HepG2 (cell line): ENCODE data around the gene AASDHPPT. TPM values are rescaled to one million over a fixed set of nuclear protein-coding genes. Genes with fewer than 3 reads are reported as not detected.

ENCODE experiments used
- CBFB ChIP-seq: sonication (generic); formaldehyde crosslinking; IDR thresholded peaks from 2 replicates; pipeline ENCODE4 v1.4.0; 2020; ENCODE audit warnings: missing genetic modification reagents
- CCDC6 ChIP-seq: sonication (generic); formaldehyde crosslinking; IDR thresholded peaks from 2 replicates; pipeline ENCODE4 v1.8.1; 2022; ENCODE audit warnings: mild to moderate bottlenecking, missing genetic modification reagents, moderate library complexity
- EED ChIP-seq: sonication (generic); formaldehyde crosslinking; IDR thresholded peaks from 2 replicates; pipeline ENCODE4 v1.5.0; 2020; ENCODE audit warnings: mild to moderate bottlenecking, missing genetic modification reagents
- HOXA5 ChIP-seq: sonication (generic); formaldehyde crosslinking; IDR thresholded peaks from 2 replicates; pipeline ENCODE4 v1.4.0; 2020; ENCODE audit warnings: missing genetic modification reagents
- ISX ChIP-seq: sonication (generic); formaldehyde crosslinking; conservative IDR thresholded peaks from 2 replicates; pipeline ENCODE4 v1.5.0; 2020; ENCODE audit warnings: missing genetic modification reagents
- NONO ChIP-seq, 2 experiments: fragments of 450-650 bp in 1 of 2; sonication (generic) in 1 of 2; formaldehyde crosslinking in 1 of 2; IDR thresholded peaks in 1 of 2; conservative IDR thresholded peaks in 1 of 2; 2 replicates each; pipeline versions ENCODE4 v1.6.1 to v1.8.0; 2017 to 2022; ENCODE audit warnings: mild to moderate bottlenecking in 1 of 2, missing genetic modification reagents in 1 of 2, moderate library complexity in 1 of 2
- NRL ChIP-seq: sonication (generic); formaldehyde crosslinking; IDR thresholded peaks from 2 replicates; pipeline ENCODE4 v1.5.0; 2020; ENCODE audit warnings: missing genetic modification reagents, mild to moderate bottlenecking, moderate library complexity, borderline replicate concordance
- POLR2A ChIP-seq, 2 experiments: IDR thresholded peaks; 2 replicates each; pipeline ENCODE4 v1.6.1; 2011; ENCODE audit warnings: low read depth in 2 of 2, low read length in 2 of 2, mild to moderate bottlenecking in 1 of 2, moderate library complexity in 1 of 2; ENCODE audit not compliant: insufficient read depth in 1 of 2
- REPIN1 ChIP-seq: sonication (generic); formaldehyde crosslinking; IDR thresholded peaks from 2 replicates; pipeline ENCODE4 v1.8.0; 2022; ENCODE audit warnings: missing genetic modification reagents, low read depth, mild to moderate bottlenecking, borderline replicate concordance
- RXRB ChIP-seq: IDR thresholded peaks from 2 replicates; pipeline ENCODE4 v1.6.1; 2016; ENCODE audit warnings: borderline replicate concordance, missing genetic modification reagents, missing compliant biosample characterization
- TBX2 ChIP-seq: sonication (generic); formaldehyde crosslinking; IDR thresholded peaks from 2 replicates; pipeline ENCODE4 v1.5.0; 2020; ENCODE audit warnings: missing genetic modification reagents, mild to moderate bottlenecking, borderline replicate concordance
- TCF7L2 ChIP-seq: IDR thresholded peaks from 2 replicates; pipeline ENCODE4 v1.6.1; 2011; ENCODE audit warnings: mild to moderate bottlenecking, low read depth, low read length, moderate library complexity
- TSC22D2 ChIP-seq: sonication (generic); formaldehyde crosslinking; IDR thresholded peaks from 2 replicates; pipeline ENCODE4 v1.5.1; 2020; ENCODE audit warnings: missing genetic modification reagents, mild to moderate bottlenecking, borderline replicate concordance
- ZNF180 ChIP-seq: sonication (generic); formaldehyde crosslinking; IDR thresholded peaks from 2 replicates; pipeline ENCODE4 v1.4.0; 2020; ENCODE audit warnings: low read depth, missing genetic modification reagents, borderline replicate concordance
- ZNF430 ChIP-seq: sonication (generic); formaldehyde crosslinking; IDR thresholded peaks from 2 replicates; pipeline ENCODE4 v1.9.0; 2021; ENCODE audit warnings: mild to moderate bottlenecking, missing genetic modification reagents
- ZNF563 ChIP-seq: sonication (generic); formaldehyde crosslinking; IDR thresholded peaks from 2 replicates; pipeline ENCODE4 v1.8.0; 2022; ENCODE audit warnings: mild to moderate bottlenecking, moderate library complexity, missing genetic modification reagents
- ZNF607 ChIP-seq: sonication (generic); formaldehyde crosslinking; IDR thresholded peaks from 2 replicates; pipeline ENCODE4 v1.5.1; 2020; ENCODE audit warnings: missing genetic modification reagents, mild to moderate bottlenecking, borderline replicate concordance
- ZNF891 ChIP-seq: sonication (generic); formaldehyde crosslinking; IDR thresholded peaks from 2 replicates; pipeline ENCODE4 v1.5.0; 2020; ENCODE audit warnings: mild to moderate bottlenecking, missing genetic modification reagents
- polyA plus RNA-seq, 8 experiments: library from polyadenylated mRNA; depleted of rRNA in 3 of 8; stranded (reverse) in 7 of 8; unstranded in 1 of 8; fragments of >200 nt; fragmentation: Illumina TruSeq in 4 of 8; extraction: Trizol in 4 of 8; gene quantifications; 2 replicates each; pipeline versions ENCODE4 v1.2.1 to v1.2.3, GENCODE V29; 2011 to 2016; ENCODE audit warnings: low read depth in 4 of 8, missing spikeins in 1 of 8, mixed read lengths in 1 of 8; ENCODE audit not compliant: insufficient read depth in 1 of 8
- total RNA-seq, 5 experiments: library from RNA; depleted of rRNA; stranded (reverse); fragments of >200 nt; fragmentation: Illumina TruSeq; extraction: Trizol; gene quantifications; 2 replicates each; pipeline ENCODE4 v1.2.3, GENCODE V29; 2016; ENCODE audit warnings: low read depth in 1 of 5
- TF ChIP-seq, protein P1 (sequence below): sonication (generic); formaldehyde crosslinking; IDR thresholded peaks from 2 replicates; pipeline ENCODE4 v1.4.0; 2020; ENCODE audit warnings: missing genetic modification reagents
- TF ChIP-seq, protein P2 (sequence below): sonication (generic); formaldehyde crosslinking; IDR thresholded peaks from 2 replicates; pipeline ENCODE4 v1.4.0; 2020; ENCODE audit warnings: missing genetic modification reagents
- TF ChIP-seq, protein P3 (sequence below): sonication (generic); formaldehyde crosslinking; IDR thresholded peaks from 2 replicates; pipeline ENCODE4 v1.8.0; 2023; ENCODE audit warnings: mild to moderate bottlenecking, missing genetic modification reagents
- TF ChIP-seq, protein P4 (sequence below): sonication (generic); formaldehyde crosslinking; IDR thresholded peaks from 2 replicates; pipeline ENCODE4 v1.5.0; 2020; ENCODE audit warnings: missing genetic modification reagents

AASDHPPT gene
- total and polyA plus RNA-seq, 2 of the 13 experiments (the other 11 are each of a cell fraction or from before 2014, with no cell fraction given), result 20.2 to 43.7 TPM

DNA sequence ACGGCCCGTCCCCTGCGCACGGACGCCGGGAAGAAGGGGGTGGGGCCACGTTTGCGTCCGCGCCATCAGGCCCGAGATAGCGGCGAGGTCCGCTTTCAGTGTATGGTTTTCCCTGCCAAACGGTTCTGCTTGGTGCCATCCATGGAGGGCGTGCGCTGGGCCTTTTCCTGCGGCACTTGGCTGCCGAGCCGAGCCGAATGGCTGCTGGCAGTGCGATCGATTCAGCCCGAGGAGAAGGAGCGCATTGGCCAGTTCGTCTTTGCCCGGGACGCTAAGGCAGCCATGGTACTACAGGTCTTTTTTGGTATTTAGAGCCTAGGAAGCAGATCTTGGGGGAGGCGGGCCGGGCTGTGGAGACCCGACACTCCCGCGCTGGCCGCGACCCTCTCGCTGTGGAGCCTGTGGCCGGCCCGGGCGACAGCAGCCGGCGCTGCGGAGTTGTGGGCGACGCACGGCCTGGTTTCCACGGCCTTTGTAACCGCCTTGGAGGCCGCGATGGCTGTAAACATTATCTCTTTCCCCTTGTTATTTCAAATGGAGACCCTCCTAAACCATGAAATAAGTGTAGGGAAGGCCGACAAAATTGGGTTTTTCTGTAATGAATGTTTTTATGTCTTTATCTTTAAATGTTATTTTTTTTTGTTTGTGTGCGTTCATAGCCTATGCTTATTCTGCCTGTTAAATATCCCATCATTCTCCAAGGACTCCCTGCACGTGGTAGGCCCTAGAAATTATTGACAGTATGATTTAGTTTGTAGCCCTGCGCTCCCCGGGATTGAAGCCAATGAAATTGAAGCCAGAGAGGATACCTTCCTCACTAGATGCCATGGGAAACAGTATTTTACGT lies at the start of gene AASDHPPT (continued):
- TF ChIP-seq NONO (IDR thresholded peaks at IDR 0.05), result no peak
- TF ChIP-seq NONO (CRISPR knock-in tag; conservative IDR thresholded peaks at IDR 0.05), result peak; percentile 13; the same call in 1 of the 2 replicates
- TF ChIP-seq REPIN1 (CRISPR knock-in tag), result peak; percentile 75
- TF ChIP-seq CCDC6, result peak; percentile 50; the same call in 1 of the 2 replicates
- no peak for TF ChIP-seq TCF7L2
- TF ChIP-seq POLR2A (IDR thresholded peaks at IDR 0.05; ENCODE audit: insufficient read depth in 1 of 2, low read depth in 2 of 2, low read length in 2 of 2), result peak; percentile 50 to 78
- peak; percentile 71; the same call in 1 of the 2 replicates for TF ChIP-seq TSC22D2
- TF ChIP-seq, protein P1, sequence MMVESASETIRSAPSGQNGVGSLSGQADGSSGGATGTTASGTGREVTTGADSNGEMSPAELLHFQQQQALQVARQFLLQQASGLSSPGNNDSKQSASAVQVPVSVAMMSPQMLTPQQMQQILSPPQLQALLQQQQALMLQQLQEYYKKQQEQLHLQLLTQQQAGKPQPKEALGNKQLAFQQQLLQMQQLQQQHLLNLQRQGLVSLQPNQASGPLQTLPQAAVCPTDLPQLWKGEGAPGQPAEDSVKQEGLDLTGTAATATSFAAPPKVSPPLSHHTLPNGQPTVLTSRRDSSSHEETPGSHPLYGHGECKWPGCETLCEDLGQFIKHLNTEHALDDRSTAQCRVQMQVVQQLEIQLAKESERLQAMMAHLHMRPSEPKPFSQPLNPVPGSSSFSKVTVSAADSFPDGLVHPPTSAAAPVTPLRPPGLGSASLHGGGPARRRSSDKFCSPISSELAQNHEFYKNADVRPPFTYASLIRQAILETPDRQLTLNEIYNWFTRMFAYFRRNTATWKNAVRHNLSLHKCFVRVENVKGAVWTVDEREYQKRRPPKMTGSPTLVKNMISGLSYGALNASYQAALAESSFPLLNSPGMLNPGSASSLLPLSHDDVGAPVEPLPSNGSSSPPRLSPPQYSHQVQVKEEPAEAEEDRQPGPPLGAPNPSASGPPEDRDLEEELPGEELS, result peak; percentile 7; the same call in 1 of the 2 replicates
- peak; percentile 53; the same call in 1 of the 2 replicates for TF ChIP-seq TBX2 (CRISPR knock-in tag)
- TF ChIP-seq ZNF430 (CRISPR knock-in tag), result peak; percentile 78
- 0 out of 2 replicates have a peak, but pooled peaks have one; percentile 71 for TF ChIP-seq EED
- TF ChIP-seq, protein P2, sequence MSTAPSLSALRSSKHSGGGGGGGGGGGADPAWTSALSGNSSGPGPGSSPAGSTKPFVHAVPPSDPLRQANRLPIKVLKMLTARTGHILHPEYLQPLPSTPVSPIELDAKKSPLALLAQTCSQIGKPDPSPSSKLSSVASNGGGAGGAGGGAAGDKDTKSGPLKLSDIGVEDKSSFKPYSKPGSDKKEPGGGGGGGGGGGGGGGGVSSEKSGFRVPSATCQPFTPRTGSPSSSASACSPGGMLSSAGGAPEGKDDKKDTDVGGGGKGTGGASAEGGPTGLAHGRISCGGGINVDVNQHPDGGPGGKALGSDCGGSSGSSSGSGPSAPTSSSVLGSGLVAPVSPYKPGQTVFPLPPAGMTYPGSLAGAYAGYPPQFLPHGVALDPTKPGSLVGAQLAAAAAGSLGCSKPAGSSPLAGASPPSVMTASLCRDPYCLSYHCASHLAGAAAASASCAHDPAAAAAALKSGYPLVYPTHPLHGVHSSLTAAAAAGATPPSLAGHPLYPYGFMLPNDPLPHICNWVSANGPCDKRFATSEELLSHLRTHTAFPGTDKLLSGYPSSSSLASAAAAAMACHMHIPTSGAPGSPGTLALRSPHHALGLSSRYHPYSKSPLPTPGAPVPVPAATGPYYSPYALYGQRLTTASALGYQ (CRISPR knock-in tag), result no peak
- peak; percentile 20; the same call in 1 of the 2 replicates for TF ChIP-seq RXRB (CRISPR knock-in tag)
- TF ChIP-seq ZNF607, result 0 out of 2 replicates have a peak, but pooled peaks have one; percentile 34
- TF ChIP-seq ZNF180 (CRISPR knock-in tag), result no peak
- TF ChIP-seq, protein P3, sequence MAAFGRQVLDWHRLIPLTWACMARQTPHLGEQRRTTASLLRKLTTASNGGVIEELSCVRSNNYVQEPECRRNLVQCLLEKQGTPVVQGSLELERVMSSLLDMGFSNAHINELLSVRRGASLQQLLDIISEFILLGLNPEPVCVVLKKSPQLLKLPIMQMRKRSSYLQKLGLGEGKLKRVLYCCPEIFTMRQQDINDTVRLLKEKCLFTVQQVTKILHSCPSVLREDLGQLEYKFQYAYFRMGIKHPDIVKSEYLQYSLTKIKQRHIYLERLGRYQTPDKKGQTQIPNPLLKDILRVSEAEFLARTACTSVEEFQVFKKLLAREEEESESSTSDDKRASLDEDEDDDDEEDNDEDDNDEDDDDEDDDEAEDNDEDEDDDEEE, result 0 out of 2 replicates have a peak, but pooled peaks have one; percentile 48
- TF ChIP-seq ZNF891, result peak; percentile 80
- peak; percentile 35; the same call in 1 of the 2 replicates for TF ChIP-seq HOXA5 (CRISPR knock-in tag)
- TF ChIP-seq NRL (CRISPR knock-in tag), result peak; percentile 92
- TF ChIP-seq, protein P4, sequence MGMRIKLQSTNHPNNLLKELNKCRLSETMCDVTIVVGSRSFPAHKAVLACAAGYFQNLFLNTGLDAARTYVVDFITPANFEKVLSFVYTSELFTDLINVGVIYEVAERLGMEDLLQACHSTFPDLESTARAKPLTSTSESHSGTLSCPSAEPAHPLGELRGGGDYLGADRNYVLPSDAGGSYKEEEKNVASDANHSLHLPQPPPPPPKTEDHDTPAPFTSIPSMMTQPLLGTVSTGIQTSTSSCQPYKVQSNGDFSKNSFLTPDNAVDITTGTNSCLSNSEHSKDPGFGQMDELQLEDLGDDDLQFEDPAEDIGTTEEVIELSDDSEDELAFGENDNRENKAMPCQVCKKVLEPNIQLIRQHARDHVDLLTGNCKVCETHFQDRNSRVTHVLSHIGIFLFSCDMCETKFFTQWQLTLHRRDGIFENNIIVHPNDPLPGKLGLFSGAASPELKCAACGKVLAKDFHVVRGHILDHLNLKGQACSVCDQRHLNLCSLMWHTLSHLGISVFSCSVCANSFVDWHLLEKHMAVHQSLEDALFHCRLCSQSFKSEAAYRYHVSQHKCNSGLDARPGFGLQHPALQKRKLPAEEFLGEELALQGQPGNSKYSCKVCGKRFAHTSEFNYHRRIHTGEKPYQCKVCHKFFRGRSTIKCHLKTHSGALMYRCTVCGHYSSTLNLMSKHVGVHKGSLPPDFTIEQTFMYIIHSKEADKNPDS (CRISPR knock-in tag), result 0 out of 2 replicates have a peak, but pooled peaks have one; percentile 48
- TF ChIP-seq ISX (CRISPR knock-in tag), result no peak
- TF ChIP-seq CBFB (CRISPR knock-in tag), result no peak; the same call in 1 of the 2 replicates
- TF ChIP-seq ZNF563 (CRISPR knock-in tag), result peak; percentile 62; the same call in 1 of the 2 replicates
